ENCODE measurements around the gene SLC25A14. TPM values are rescaled to one million over a fixed set of nuclear protein-coding genes. Genes with fewer than 3 reads are reported as not detected.

The SLC25A14 gene
- 15.1 TPM for total RNA-seq

GRCh38 chrX:130339408-130340222 is at the start of gene SLC25A14:
Gene SLC25A14 (plus strand): TSS chrX:130339919. CDS start chrX:130340279, 360 bp downstream.

GRCh38 chrX:130385520-130385919 is 45.8 kb downstream of the SLC25A14 start, which contains the start of gene GPR119:
Gene GPR119 (minus strand): TSS chrX:130385674. CDS start chrX:130385447, 227 bp downstream.

GRCh38 chrX:130401415-130402207 is 61.9 kb downstream of the SLC25A14 start, which contains the start of gene RBMX2:
Gene RBMX2 (plus strand): TSS chrX:130401987. CDS start chrX:130402033, 46 bp downstream.

Small RNA genes lying within 50 kb of the gene (small RNA-seq; reads per million reads assigned to genes)
- gene AL035423.1 (ENCODE audit: low replicate concordance) (not detected), gene RNU6-1130P (ENCODE audit: low replicate concordance) (not detected)

Other genes starting within 250 kb of the SLC25A14 start
- gene ELF4, start 229.4 kb upstream of the SLC25A14 start, total RNA-seq = 9.5 TPM
- gene AIFM1, start 174.1 kb upstream of the SLC25A14 start, total RNA-seq = 22.6 TPM
- gene RAB33A, start 168.0 kb upstream of the SLC25A14 start, total RNA-seq = 1.3 TPM
- gene ZNF280C, start 71.0 kb upstream of the SLC25A14 start, total RNA-seq = 6.0 TPM
- gene GPR119, start 45.8 kb downstream of the SLC25A14 start, total RNA-seq = not detected
- 15.6 TPM for gene RBMX2, start 62.1 kb downstream of the SLC25A14 start, total RNA-seq